Endothelial cell (in vitro differentiated cells): ENCODE data around the gene FBXL15. TPM values are rescaled to one million over a fixed set of nuclear protein-coding genes. Genes with fewer than 3 reads are reported as not detected.

ENCODE experiments used
- DNase-seq: peaks from one replicate; pipeline ENCODE4 v3.0.0; 2021; ENCODE audit warnings: low spot score
- H3K27ac Mint-ChIP-seq: one replicate; pipeline ENCODE4 v1.8.0; 2021; ENCODE audit warnings: mixed read lengths, inconsistent platforms; ENCODE audit not compliant: unreplicated experiment
- H3K27me3 Mint-ChIP-seq: one replicate; pipeline ENCODE4 v1.8.0; 2021; ENCODE audit warnings: mild to moderate bottlenecking, moderate library complexity, mixed read lengths, inconsistent platforms; ENCODE audit not compliant: unreplicated experiment
- H3K36me3 Mint-ChIP-seq: one replicate; pipeline ENCODE4 v1.8.0; 2021; ENCODE audit warnings: mild to moderate bottlenecking, low read depth, mixed read lengths, inconsistent platforms; ENCODE audit not compliant: unreplicated experiment
- H3K4me1 Mint-ChIP-seq: one replicate; pipeline ENCODE4 v1.8.0; 2021; ENCODE audit warnings: mild to moderate bottlenecking, mixed read lengths, inconsistent platforms; ENCODE audit not compliant: unreplicated experiment
- H3K4me3 Mint-ChIP-seq: one replicate; pipeline ENCODE4 v1.8.0; 2021; ENCODE audit warnings: mild to moderate bottlenecking, mixed read lengths, inconsistent platforms; ENCODE audit not compliant: unreplicated experiment
- H3K9me3 Mint-ChIP-seq: one replicate; pipeline ENCODE4 v1.8.0; 2021; ENCODE audit warnings: mixed read lengths, inconsistent platforms; ENCODE audit not compliant: unreplicated experiment
- total RNA-seq: library from RNA; stranded (reverse); fragmentation: NEBNext Ultra II Directional; extraction: Animal tissue kit (Norgen Biotek cat#: 25700); gene quantifications from one replicate; pipeline ENCODE4 v1.2.1, GENCODE V29; 2021; ENCODE audit not compliant: unreplicated experiment
- TF ChIP-seq, protein P1 (sequence below): fragments of 200-600 bp; sonication (generic); IDR thresholded peaks from one replicate; pipeline ENCODE4 v1.5.0; 2021; ENCODE audit warnings: antibody characterized with exemption; ENCODE audit not compliant: unreplicated experiment

The FBXL15 gene
- total RNA-seq, 1 donor from 2014 or later, result 8.7 TPM

DNA sequence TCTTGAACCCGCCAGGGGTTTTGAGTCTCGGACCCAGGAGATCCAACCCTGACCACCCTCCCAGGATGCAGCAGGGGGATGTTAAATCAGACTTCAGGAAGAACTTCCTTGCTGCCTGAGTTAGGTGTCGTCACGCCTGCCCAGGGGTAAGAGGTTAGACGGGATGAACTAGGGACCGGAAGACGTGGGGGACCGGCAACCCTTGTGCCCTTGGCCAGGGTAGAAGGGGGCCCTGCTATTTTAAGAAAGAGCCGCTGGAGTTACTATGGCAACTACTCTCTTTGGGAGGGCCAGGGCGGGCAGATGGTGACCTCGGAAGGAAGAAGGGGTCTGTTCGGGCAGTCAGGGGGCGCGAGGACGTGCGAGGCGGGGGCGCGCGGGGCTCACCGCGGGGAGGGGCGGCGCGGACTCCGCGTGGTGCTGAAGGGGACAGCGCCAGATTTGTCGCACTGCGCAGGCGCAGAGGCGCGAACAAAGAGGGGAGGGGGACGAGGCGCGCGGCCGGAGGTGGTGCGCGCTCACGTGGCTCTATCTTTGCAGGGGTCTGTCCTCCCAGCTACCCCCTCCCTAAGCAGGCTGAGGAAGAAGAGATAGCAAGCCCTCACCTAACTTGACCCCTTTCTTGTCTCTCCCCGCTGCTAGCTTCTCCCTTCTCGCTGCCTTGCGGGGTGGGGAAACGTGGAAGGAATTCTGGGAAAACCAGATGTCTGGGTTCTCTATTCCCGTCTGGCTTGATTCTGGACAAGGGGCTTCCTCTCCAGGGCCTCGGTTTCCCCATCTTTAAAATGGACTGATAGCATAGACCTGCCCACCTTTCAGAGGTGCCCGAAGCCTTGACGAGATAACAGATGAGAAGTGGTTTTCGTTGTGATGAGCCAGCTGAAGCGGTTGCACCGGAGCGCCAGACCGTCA, 1.1 kb upstream of the FBXL15 start:
- TF ChIP-seq, protein P1, sequence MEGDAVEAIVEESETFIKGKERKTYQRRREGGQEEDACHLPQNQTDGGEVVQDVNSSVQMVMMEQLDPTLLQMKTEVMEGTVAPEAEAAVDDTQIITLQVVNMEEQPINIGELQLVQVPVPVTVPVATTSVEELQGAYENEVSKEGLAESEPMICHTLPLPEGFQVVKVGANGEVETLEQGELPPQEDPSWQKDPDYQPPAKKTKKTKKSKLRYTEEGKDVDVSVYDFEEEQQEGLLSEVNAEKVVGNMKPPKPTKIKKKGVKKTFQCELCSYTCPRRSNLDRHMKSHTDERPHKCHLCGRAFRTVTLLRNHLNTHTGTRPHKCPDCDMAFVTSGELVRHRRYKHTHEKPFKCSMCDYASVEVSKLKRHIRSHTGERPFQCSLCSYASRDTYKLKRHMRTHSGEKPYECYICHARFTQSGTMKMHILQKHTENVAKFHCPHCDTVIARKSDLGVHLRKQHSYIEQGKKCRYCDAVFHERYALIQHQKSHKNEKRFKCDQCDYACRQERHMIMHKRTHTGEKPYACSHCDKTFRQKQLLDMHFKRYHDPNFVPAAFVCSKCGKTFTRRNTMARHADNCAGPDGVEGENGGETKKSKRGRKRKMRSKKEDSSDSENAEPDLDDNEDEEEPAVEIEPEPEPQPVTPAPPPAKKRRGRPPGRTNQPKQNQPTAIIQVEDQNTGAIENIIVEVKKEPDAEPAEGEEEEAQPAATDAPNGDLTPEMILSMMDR, result no peak
- DNase-seq, result peak; percentile 77
- peak overlapping the region; percentile 72 for H3K27ac Mint-ChIP-seq
- peaks cover 10% of the 10 kb centered on the region for H3K36me3 Mint-ChIP-seq
- H3K4me3 Mint-ChIP-seq, result peak overlapping the region; percentile 96
- H3K4me1 Mint-ChIP-seq, result peaks cover 17% of the 10 kb centered on the region
- H3K9me3 Mint-ChIP-seq, result no peaks in the 10 kb centered on the region
- H3K27me3 Mint-ChIP-seq, result peaks cover 26% of the 10 kb centered on the region

GRCh38 chr10:102420181-102420713, 389 bp upstream of the FBXL15 start:
- H3K4me3 Mint-ChIP-seq, result peak overlapping the region; percentile 96

DNA sequence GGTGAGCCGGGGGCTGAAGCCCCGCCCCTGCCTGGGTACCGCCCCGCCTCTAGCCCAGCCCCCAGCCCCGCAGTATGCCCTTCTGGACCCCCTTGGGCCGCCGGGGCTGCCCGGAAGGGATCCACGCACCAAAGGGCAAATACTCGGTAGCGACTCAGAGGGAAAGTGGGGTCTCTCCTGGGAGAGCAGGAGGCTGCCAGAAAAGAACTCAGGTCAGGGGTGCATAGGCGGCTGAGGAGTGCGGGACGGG, 796 bp downstream of the FBXL15 start:
- no peak for DNase-seq
- TF ChIP-seq, protein P1, result no peak
- no peak overlapping the region for H3K27ac Mint-ChIP-seq
- H3K9me3 Mint-ChIP-seq, result no peaks in the 10 kb centered on the region
- peaks cover 17% of the 10 kb centered on the region for H3K4me1 Mint-ChIP-seq
- peaks cover 11% of the 10 kb centered on the region for H3K36me3 Mint-ChIP-seq
- H3K4me3 Mint-ChIP-seq, result peak overlapping the region; percentile 96
- peaks cover 27% of the 10 kb centered on the region for H3K27me3 Mint-ChIP-seq

More at GRCh38 chr10:102420181-102420713, 389 bp upstream of the FBXL15 start:
- DNase-seq, result no peak
- Mint-ChIP-seq H3K27ac (peak overlapping the region; percentile 74), H3K36me3 (peaks cover 11% of the 10 kb centered on the region), H3K27me3 (peaks cover 26% of the 10 kb centered on the region), H3K9me3 (no peaks in the 10 kb centered on the region), H3K4me1 (peaks cover 17% of the 10 kb centered on the region)
- TF ChIP-seq, protein P1, result no peak

- Mint-ChIP-seq H3K27me3 (peaks cover 26% of the 10 kb centered on the region), H3K4me1 (peaks cover 17% of the 10 kb centered on the region), H3K4me3 (peak overlapping the region; percentile 96), H3K27ac (no peak overlapping the region), H3K9me3 (no peaks in the 10 kb centered on the region), H3K36me3 (peaks cover 11% of the 10 kb centered on the region)
- DNase-seq, result no peak
- TF ChIP-seq, protein P1, result no peak
These were observed 1.3 kb downstream of the FBXL15 start for GRCh38 chr10:102421757-102422512.
